ENCODE data around the gene MEF2C. TPM values are rescaled to one million over a fixed set of nuclear protein-coding genes. Genes with fewer than 3 reads are reported as not detected.
A peak's percentile ranks its signal among the peaks of the same experiment; 100 is the strongest.

MEF2C gene
- total RNA-seq, 1 donor from 2014 or later, result 51.4 TPM

DNA sequence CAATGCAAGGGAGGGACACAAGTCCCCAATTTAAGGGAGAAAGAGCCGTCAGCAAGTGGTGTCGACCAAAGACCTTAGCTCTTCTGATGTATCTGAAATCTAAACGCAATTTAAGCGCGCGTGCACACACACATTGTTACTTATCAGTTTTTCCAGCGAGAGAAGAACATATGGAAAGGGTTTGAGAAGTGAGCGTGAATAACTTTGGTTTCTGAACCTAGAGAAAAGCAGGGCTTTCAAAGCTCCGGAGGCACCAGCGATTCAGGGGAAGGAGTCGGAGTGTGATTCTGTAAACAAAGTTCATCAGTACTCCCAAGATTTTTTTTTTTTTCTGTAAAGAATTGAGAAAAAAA is 191.8 kb downstream of the MEF2C start:
- Histone ChIP-seq H3K36me3 (no peaks in the 10 kb centered on the region), H3K4me3 (peak overlapping the region; percentile 22), H3K27ac (no peak overlapping the region), H3K27me3 (peaks cover 100% of the 10 kb centered on the region), H3K9me3 (no peaks in the 10 kb centered on the region), H3K4me1 (peaks cover 20% of the 10 kb centered on the region)
- ATAC-seq (no peak), DNase-seq (no peak)
- TF ChIP-seq, protein P1, sequence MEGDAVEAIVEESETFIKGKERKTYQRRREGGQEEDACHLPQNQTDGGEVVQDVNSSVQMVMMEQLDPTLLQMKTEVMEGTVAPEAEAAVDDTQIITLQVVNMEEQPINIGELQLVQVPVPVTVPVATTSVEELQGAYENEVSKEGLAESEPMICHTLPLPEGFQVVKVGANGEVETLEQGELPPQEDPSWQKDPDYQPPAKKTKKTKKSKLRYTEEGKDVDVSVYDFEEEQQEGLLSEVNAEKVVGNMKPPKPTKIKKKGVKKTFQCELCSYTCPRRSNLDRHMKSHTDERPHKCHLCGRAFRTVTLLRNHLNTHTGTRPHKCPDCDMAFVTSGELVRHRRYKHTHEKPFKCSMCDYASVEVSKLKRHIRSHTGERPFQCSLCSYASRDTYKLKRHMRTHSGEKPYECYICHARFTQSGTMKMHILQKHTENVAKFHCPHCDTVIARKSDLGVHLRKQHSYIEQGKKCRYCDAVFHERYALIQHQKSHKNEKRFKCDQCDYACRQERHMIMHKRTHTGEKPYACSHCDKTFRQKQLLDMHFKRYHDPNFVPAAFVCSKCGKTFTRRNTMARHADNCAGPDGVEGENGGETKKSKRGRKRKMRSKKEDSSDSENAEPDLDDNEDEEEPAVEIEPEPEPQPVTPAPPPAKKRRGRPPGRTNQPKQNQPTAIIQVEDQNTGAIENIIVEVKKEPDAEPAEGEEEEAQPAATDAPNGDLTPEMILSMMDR (IDR thresholded peaks at IDR 0.05), result no peak
- intact Hi-C loops (cut with DNase I), result no loop called here

DNA sequence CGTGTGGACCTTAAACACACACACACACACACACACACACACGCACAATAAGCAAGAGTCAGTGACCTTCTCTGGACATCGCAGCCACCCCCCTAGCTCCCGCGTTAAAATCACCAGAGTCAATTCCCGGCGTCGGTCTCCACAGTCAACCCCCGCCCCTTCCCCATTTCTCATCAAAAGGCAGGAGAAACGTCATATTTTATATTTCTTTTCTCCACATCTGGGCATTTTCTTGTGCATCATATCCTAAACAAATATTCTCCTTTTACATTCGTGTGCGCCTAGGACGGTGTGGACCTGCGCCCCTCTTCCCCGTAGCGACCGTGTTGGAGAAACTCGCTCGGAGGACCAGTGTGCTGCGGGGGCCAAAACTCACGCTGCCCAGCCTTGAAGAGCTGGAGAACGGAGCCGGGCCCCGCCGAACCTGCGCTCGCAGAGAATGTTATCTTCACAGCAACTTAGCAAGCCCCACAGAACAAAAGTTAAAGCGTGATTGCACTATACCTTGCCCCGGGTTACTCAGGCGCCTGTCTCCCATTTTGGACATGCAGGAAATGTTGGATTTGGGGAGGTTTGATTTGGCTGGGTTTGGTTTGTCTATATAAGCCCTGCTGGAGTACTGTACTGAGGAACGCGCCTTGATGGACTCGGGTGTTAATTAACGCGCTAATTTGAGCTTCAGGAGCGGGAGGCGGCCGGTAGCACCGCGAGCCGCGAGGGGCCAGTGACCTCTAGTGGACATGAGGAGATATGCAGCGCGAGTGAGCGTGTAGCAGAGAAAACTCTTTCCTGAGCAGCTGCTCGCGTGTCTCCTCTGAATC is 192.4 kb downstream of the MEF2C start:
- TF ChIP-seq, protein P1 (IDR thresholded peaks at IDR 0.05), result peak; percentile 96
- no peak overlapping the region for H3K27ac ChIP-seq
- peak overlapping the region; percentile 22 for H3K4me3 ChIP-seq
- ATAC-seq (peak; percentile 91), DNase-seq (peak; percentile 80)
- peaks cover 20% of the 10 kb centered on the region for H3K4me1 ChIP-seq
- intact Hi-C loops (cut with DNase I), result no loop called here
- no peaks in the 10 kb centered on the region for H3K36me3 ChIP-seq
- H3K9me3 ChIP-seq, result no peaks in the 10 kb centered on the region
- peaks cover 100% of the 10 kb centered on the region for H3K27me3 ChIP-seq

DNA sequence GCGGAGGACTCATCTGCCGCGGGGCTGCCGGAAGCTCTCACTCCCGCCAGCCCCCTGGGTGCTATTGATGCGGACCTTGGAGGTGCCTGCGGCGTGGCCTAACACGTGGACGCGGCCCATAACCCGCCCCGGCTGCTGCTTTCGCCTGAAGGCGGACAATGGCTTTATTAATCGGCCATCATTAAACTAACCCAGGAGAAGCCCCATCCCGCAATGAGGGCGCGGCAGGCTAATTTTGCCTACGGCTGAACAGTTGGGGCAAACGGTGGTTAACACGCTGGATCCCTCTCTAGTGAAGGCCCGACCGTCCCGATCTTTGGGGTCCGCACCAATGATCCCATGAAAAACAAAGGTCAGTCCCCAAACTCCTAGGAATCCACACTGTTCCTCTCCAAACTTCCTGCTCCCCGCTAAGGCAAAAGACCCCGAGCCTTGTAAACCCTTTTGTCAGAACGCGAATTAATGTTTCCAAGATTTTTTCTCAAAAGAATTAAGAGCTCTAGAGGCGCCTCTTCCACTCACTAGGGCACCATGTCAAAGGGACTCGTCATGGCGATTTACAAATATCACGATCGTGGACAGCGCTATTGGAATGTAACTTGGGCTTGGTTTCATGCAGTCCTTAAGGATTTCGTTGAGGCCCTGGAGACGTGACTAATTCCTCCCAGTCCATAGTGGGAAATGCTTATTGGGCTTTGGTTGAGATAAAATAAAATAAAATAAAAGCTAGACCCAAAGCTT is 193.1 kb downstream of the MEF2C start:
- no peak for ATAC-seq
- H3K4me3 ChIP-seq, result no peak overlapping the region
- H3K36me3 ChIP-seq, result no peaks in the 10 kb centered on the region
- no peak overlapping the region for H3K27ac ChIP-seq
- DNase-seq, result no peak
- intact Hi-C loops (cut with DNase I), result no loop called here
- TF ChIP-seq, protein P1 (IDR thresholded peaks at IDR 0.05), result no peak
- peaks cover 20% of the 10 kb centered on the region for H3K4me1 ChIP-seq
- peaks cover 99% of the 10 kb centered on the region for H3K27me3 ChIP-seq
- no peaks in the 10 kb centered on the region for H3K9me3 ChIP-seq

DNA sequence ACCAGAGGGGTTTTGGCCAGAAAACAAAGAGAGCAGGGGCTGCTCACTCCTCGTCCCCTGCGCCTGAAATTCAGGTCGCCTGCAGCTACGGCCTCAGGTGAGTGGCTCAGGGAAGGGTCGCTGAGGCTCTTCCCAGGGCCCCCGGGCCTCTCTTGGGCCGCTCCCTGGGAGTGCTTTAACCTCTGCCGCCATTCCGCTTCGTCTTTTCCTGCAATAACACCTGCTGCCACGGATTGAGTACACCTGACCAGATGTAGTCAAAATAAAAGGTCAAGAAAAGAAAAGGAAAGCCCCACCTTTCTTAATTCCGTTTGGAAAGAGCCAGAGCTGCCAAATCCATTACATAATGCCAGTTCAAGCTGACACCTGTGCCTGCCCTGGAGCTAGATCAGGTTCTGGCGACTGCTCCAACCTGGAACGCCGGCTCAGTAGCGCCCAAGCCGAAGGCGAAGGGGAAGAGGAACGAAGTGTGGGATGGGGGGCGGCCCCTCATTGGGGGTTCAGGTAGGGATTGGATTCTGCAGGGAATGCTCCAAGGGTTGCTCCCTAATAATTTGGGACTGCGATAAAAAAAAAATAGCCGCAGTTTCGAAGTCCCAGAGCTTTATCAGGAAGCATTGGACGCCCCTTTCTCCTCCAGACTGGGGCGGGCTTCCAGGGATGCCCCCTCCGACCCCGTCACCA is 193.9 kb downstream of the MEF2C start:
- Histone ChIP-seq H3K36me3 (no peaks in the 10 kb centered on the region), H3K27ac (no peak overlapping the region), H3K27me3 (peaks cover 99% of the 10 kb centered on the region), H3K4me1 (peaks cover 20% of the 10 kb centered on the region), H3K9me3 (no peaks in the 10 kb centered on the region), H3K4me3 (no peak overlapping the region)
- DNase-seq (no peak), ATAC-seq (no peak)
- TF ChIP-seq, protein P1 (IDR thresholded peaks at IDR 0.05), result no peak
- intact Hi-C loops (cut with DNase I), result no loop called here

DNA sequence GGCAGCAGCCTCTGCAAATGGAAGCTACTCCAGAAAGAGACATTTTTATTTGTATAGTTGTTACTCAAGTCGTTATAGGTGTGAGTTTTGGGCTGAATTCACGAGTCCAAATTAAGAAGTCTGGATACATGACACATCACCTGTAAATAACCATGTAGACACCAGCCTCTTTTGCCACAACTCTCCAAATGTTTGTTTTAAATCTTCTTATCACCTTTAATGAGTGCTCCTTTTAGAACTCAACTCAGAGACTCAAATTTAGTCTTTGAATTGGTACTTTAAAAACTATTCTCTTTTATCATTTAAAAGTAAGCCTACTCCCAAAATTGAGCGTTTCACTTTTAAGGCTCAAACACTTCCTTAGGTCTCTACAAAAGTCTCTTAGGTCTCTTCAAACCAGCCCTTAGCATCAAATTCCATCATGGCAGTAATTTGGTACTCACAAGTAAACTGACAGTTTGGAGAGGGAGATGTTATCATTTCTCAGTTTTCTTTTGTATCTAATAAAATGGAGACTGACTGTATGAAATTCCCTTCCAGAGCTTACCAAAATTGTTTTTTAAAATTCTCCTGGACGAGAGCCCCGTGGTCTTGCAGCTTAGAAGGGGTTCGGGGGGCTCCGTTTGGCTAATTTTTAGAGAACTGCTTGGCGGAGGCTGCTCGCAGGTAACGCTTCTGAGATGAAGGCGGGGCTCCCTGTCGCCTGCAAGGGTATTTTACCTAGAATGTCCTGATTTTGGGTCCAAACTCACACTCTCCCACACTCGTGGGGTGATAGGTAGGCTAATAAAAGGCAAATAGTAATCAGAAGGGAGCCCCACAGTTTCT is 194.6 kb downstream of the MEF2C start:
- no peaks in the 10 kb centered on the region for H3K9me3 ChIP-seq
- intact Hi-C loops (cut with DNase I), result no loop called here
- H3K4me1 ChIP-seq, result peaks cover 20% of the 10 kb centered on the region
- H3K27ac ChIP-seq, result no peak overlapping the region
- no peak overlapping the region for H3K4me3 ChIP-seq
- DNase-seq, result no peak
- TF ChIP-seq, protein P1 (IDR thresholded peaks at IDR 0.05), result no peak
- H3K27me3 ChIP-seq, result peaks cover 99% of the 10 kb centered on the region
- no peaks in the 10 kb centered on the region for H3K36me3 ChIP-seq
- no peak for ATAC-seq

Data from upper lobe of right lung (tissue), 1 donor.